ENCODE data around the gene SELP. TPM values are rescaled to one million over a fixed set of nuclear protein-coding genes. Genes with fewer than 3 reads are reported as not detected.

SELP gene
- total RNA-seq, 1 donor from 2014 or later: not detected

GRCh38 chr1:169590932-169591331, 39.0 kb downstream of the SELP start:
- Mint-ChIP-seq H3K4me3 (ENCODE audit: unreplicated experiment) (no peak overlapping the region), H3K36me3 (ENCODE audit: low read depth, unreplicated experiment) (no peaks in the 10 kb centered on the region), H3K27ac (ENCODE audit: unreplicated experiment) (no peak overlapping the region), H3K9me3 (ENCODE audit: unreplicated experiment) (no peaks in the 10 kb centered on the region), H3K4me1 (ENCODE audit: low read depth, unreplicated experiment) (peaks cover 4% of the 10 kb centered on the region), H3K27me3 (ENCODE audit: low read depth, unreplicated experiment) (peaks cover 8% of the 10 kb centered on the region)
- H3K9me3 ChIP-seq (ENCODE audit: insufficient read depth, low read depth, low read length): no peaks in the 10 kb centered on the region
- DNase-seq (ENCODE audit: low read depth): no peak
- no peaks in the 10 kb centered on the region for H4K20me1 ChIP-seq (ENCODE audit: insufficient read depth, low read length)
- no peaks in the 10 kb centered on the region for H3K4me1 ChIP-seq (ENCODE audit: insufficient read depth, low read length)
- H3K9ac ChIP-seq (ENCODE audit: low read length): no peak overlapping the region
- H3K4me2 ChIP-seq (ENCODE audit: low read length): no peak overlapping the region
- no peak for FAIRE-seq
- TF ChIP-seq CTCF (IDR thresholded peaks at IDR 0.05; ENCODE audit: insufficient read depth, low read depth, low read length) (no peak), EZH2 (IDR thresholded peaks at IDR 0.05; ENCODE audit: insufficient read depth, low read length) (no peak)
- peaks cover 14% of the 10 kb centered on the region for H3K27me3 ChIP-seq (ENCODE audit: insufficient read depth, low read length)
- no peak overlapping the region for H3K4me3 ChIP-seq (ENCODE audit: insufficient read depth, low read depth, low read length)
- no peak overlapping the region for H3K27ac ChIP-seq (ENCODE audit: low read depth, low read length)
- H3K36me3 ChIP-seq (ENCODE audit: insufficient read depth, low read length): no peaks in the 10 kb centered on the region
- no peak overlapping the region for H2AFZ ChIP-seq (ENCODE audit: low read depth, low read length)
- no peaks in the 10 kb centered on the region for H3K79me2 ChIP-seq (ENCODE audit: insufficient read depth, low read length)

GRCh38 chr1:169588785-169589485, 41.0 kb downstream of the SELP start:
- Histone ChIP-seq H3K27me3 (ENCODE audit: insufficient read depth, low read length) (peaks cover 12% of the 10 kb centered on the region), H3K4me3 (ENCODE audit: insufficient read depth, low read depth, low read length) (no peak overlapping the region), H3K9ac (ENCODE audit: low read length) (no peak overlapping the region), H2AFZ (ENCODE audit: low read depth, low read length) (no peak overlapping the region), H3K4me1 (ENCODE audit: insufficient read depth, low read length) (no peaks in the 10 kb centered on the region), H3K27ac (ENCODE audit: low read depth, low read length) (no peak overlapping the region), H3K9me3 (ENCODE audit: insufficient read depth, low read depth, low read length) (no peaks in the 10 kb centered on the region), H4K20me1 (ENCODE audit: insufficient read depth, low read length) (no peaks in the 10 kb centered on the region), H3K36me3 (ENCODE audit: insufficient read depth, low read length) (no peaks in the 10 kb centered on the region), H3K79me2 (ENCODE audit: insufficient read depth, low read length) (no peaks in the 10 kb centered on the region), H3K4me2 (ENCODE audit: low read length) (no peak overlapping the region)
- H3K36me3 Mint-ChIP-seq (ENCODE audit: low read depth, unreplicated experiment): no peaks in the 10 kb centered on the region
- FAIRE-seq: no peak
- no peaks in the 10 kb centered on the region for H3K9me3 Mint-ChIP-seq (ENCODE audit: unreplicated experiment)
- no peak overlapping the region for H3K27ac Mint-ChIP-seq (ENCODE audit: unreplicated experiment)
- peaks cover 4% of the 10 kb centered on the region for H3K4me1 Mint-ChIP-seq (ENCODE audit: low read depth, unreplicated experiment)
- H3K4me3 Mint-ChIP-seq (ENCODE audit: unreplicated experiment): no peak overlapping the region
- DNase-seq (ENCODE audit: low read depth): no peak
- H3K27me3 Mint-ChIP-seq (ENCODE audit: low read depth, unreplicated experiment): peaks cover 4% of the 10 kb centered on the region
- TF ChIP-seq EZH2 (IDR thresholded peaks at IDR 0.05; ENCODE audit: insufficient read depth, low read length) (no peak), CTCF (IDR thresholded peaks at IDR 0.05; ENCODE audit: insufficient read depth, low read depth, low read length) (no peak)

GRCh38 chr1:169588112-169588511, 41.8 kb downstream of the SELP start:
- no peak for DNase-seq (ENCODE audit: low read depth)
- peaks cover 4% of the 10 kb centered on the region for H3K4me1 Mint-ChIP-seq (ENCODE audit: low read depth, unreplicated experiment)
- no peaks in the 10 kb centered on the region for H3K4me1 ChIP-seq (ENCODE audit: insufficient read depth, low read length)
- H3K36me3 ChIP-seq (ENCODE audit: insufficient read depth, low read length): no peaks in the 10 kb centered on the region
- no peak overlapping the region for H3K4me3 ChIP-seq (ENCODE audit: insufficient read depth, low read depth, low read length)
- peaks cover 14% of the 10 kb centered on the region for H3K27me3 ChIP-seq (ENCODE audit: insufficient read depth, low read length)
- H3K79me2 ChIP-seq (ENCODE audit: insufficient read depth, low read length): no peaks in the 10 kb centered on the region
- H3K4me3 Mint-ChIP-seq (ENCODE audit: unreplicated experiment): no peak overlapping the region
- H2AFZ ChIP-seq (ENCODE audit: low read depth, low read length): no peak overlapping the region
- no peak for TF ChIP-seq CTCF (IDR thresholded peaks at IDR 0.05; ENCODE audit: insufficient read depth, low read depth, low read length)
- TF ChIP-seq EZH2 (IDR thresholded peaks at IDR 0.05; ENCODE audit: insufficient read depth, low read length): no peak
- H3K9ac ChIP-seq (ENCODE audit: low read length): no peak overlapping the region
- H3K4me2 ChIP-seq (ENCODE audit: low read length): no peak overlapping the region
- no peak for FAIRE-seq
- H4K20me1 ChIP-seq (ENCODE audit: insufficient read depth, low read length): no peaks in the 10 kb centered on the region
- H3K36me3 Mint-ChIP-seq (ENCODE audit: low read depth, unreplicated experiment): no peaks in the 10 kb centered on the region
- H3K27ac ChIP-seq (ENCODE audit: low read depth, low read length): no peak overlapping the region
- peaks cover 4% of the 10 kb centered on the region for H3K27me3 Mint-ChIP-seq (ENCODE audit: low read depth, unreplicated experiment)
- no peaks in the 10 kb centered on the region for H3K9me3 ChIP-seq (ENCODE audit: insufficient read depth, low read depth, low read length)
- H3K9me3 Mint-ChIP-seq (ENCODE audit: unreplicated experiment): no peaks in the 10 kb centered on the region
- H3K27ac Mint-ChIP-seq (ENCODE audit: unreplicated experiment): no peak overlapping the region

All from astrocyte (in vitro differentiated cells and primary cell).